Hematopoietic multipotent progenitor cell treated with erythropoietin and hydrocortisone succinate and interleukin-3 and kit ligand, for 15 days (in vitro differentiated cells): ENCODE results near the gene INS.

Experiments used
- DNase-seq: peaks from one replicate; pipeline ENCODE4 v3.0.0-alpha.2; 2015; ENCODE audit warnings: low spot score

INS gene

DNA sequence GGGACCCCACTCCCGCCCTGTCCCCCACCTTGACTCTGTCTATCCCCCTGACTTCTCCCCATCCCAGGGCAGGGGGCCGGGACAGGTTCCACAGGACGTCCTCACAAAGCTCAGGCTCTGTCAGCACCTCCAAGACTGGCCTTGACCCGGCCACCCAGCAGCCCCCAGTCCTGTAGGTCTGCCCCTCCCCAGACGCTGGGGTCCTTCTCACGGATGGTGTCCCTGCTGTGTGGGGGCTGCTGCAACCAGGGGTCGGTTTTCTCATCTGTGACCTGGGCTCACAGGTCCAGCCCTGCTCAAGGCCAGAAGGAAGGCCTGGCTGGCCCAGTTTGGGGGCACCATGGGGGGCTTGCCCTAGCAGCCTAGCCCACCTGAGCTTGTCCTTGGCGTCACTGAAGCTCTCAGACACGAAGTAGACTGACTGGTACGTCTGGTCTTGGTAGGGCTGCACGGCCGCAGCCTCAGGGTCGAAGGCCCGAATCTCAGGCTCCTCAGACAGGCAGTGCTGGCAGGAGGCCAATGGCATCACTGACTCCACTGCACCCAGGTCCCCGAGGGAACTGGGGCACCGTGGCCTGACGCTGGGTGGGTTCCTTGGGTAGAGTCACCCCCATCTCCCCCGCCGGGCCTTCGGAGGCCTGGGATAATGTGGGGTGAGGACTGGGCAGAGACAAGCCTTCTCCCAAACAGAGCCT, 4.0 kb upstream of the INS start:
- DNase-seq = no peak

DNA sequence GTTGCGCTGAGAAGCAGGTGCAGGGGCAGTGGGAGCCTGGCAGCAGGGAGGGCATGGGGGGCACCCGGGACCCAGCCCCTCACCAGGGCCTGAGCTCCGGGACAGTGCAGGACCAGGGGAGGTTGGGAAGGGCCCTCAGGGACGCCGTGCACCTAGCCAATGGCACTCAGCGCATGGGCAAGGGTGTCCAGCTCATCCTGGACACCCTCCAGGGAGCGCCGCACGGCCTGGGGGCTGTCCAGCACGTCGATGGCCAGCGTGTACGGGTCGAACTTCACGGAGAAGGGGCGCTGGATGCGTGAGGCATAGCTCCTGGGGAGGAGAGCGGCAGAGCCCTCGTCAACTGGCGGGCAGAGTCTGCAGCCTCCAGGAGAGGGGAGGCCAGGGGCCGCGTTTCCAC, 3.1 kb upstream of the INS start:
- no peak for DNase-seq

DNA sequence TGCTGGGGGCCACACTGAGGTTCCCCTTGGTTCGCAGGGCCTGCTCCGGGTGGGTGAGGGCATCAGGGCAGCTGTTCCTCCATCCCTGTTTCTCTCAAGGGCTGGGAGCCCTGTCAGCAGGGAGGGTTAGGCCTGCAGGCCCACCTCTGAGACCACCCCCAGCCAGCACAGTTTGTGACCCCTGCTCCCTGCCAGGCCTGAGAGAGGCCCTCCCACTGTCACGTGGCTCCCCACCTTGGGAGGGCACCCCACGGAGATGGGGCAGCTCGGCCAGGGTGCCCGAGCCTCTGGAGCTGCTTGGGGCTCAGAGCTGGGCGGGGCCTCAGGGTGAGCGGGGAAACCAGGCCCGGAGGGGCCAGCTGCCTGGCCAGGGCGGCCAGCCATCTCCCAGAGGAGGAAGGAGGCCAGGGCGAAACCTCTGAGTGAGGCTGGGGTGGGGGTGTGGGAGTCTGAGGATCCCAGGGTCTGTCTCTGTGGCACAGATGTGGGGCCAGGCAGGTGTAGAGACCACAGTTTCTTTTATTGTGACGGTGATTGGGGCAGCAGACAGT, 2.5 kb upstream of the INS start:
- DNase-seq = no peak

DNA sequence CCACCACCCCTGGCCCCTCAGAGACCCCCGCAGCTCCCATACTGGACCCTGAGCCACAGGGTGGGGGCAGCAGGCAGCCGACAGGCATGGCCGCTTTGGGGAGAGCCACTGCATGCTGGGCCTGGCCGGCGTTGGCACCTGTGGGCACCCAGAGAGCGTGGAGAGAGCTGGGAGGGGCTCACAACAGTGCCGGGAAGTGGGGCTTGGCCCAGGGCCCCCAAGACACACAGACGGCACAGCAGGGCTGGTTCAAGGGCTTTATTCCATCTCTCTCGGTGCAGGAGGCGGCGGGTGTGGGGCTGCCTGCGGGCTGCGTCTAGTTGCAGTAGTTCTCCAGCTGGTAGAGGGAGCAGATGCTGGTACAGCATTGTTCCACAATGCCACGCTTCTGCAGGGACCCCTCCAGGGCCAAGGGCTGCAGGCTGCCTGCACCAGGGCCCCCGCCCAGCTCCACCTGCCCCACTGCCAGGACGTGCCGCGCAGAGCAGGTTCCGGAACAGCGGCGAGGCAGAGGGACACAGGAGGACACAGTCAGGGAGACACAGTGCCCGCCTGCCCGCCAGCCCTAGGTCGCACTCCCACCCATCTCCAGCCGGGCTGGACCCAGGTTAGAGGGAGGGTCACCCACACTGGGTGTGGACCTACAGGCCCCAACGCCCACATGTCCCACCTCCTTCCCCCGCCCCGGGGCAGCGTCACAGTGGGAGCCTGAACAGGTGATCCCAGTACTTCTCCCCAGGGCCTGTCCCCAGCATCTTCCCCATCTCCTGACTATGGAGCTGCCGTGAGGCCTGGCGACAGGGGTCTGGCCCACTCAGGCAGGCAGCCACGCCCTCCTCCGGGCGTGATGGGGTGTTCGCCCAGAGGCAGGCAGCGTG, 1.2 kb downstream of the INS start:
- no peak for DNase-seq

DNA sequence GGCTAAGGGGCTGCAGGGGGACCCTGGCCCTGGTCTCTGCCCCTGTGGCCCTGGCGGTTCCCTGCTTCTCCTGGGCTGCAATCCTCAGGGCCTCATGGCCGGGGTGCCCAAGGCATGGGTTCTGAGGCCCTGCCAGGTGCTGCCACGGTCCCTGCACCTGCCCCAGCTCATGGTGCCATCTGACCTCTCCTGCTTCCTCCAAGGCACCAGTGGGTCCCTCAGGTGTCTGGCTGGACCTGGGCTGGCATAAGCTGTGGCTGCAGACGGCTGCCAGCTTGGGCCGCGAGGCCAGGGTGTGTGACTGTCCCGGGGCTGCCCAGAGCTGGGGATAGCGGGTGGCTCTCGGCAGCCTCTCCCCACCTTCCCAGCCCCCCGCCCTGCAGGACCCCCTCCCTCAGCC, 2.0 kb downstream of the INS start:
- no peak for DNase-seq

DNA sequence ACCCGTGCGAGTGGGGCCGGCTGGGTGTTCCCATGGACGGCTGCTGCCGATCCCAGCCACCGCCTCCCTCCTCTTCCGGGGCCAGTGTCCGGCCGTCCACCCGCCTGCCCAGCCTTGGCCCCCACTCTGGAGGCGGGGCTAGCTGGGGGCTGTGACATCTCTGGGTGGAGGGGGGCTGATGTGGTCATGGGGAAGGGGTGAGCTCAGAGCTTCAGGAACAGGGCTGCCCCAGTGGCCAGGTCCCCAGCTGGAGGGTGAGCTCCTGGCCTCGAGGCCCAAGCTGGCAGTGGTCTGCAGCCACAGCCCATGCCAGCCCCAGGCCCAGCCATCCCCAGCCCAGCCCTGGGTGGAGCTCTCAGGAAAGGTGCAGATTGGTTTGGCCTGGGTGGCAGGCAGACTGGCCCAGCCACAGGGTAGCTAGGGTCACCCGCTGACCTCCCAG, 2.7 kb downstream of the INS start:
- DNase-seq = no peak

DNA sequence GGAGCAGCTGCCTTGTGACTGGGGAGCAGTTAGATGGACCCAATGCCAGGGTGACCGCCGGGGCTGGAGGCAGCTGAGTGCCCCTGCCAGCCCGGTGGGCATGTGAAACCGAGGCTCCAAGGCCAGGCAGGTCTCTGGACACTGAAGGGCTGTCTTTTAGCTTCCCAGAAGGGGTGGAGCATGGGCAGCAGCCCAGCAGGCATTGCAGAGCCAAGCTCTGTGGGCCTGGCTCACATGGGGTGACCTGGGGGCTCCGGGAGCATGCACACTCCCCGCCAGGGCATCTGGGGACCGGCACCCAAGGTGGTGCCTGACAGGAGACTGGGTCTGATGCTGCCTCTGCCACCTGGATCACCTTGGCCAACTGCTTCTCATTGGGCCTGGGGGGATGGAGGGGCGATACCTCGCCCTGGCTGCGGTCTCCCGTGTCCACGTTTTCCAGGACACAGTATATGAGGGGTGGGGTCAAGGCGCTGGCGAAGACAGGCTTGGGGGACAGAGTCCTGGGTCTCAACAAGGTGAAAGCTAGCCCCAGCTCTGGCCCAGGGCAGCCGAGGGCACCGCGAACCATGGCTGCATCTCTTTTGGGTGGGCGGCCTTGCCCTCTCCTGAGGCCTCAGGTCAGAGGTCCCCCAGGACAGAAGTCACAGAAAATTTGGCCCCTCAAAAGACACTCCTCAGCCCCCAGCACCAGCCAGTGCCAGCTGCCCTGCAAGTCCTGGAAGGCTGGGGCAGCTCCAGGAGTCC, 3.5 kb downstream of the INS start:
- DNase-seq = no peak

DNA sequence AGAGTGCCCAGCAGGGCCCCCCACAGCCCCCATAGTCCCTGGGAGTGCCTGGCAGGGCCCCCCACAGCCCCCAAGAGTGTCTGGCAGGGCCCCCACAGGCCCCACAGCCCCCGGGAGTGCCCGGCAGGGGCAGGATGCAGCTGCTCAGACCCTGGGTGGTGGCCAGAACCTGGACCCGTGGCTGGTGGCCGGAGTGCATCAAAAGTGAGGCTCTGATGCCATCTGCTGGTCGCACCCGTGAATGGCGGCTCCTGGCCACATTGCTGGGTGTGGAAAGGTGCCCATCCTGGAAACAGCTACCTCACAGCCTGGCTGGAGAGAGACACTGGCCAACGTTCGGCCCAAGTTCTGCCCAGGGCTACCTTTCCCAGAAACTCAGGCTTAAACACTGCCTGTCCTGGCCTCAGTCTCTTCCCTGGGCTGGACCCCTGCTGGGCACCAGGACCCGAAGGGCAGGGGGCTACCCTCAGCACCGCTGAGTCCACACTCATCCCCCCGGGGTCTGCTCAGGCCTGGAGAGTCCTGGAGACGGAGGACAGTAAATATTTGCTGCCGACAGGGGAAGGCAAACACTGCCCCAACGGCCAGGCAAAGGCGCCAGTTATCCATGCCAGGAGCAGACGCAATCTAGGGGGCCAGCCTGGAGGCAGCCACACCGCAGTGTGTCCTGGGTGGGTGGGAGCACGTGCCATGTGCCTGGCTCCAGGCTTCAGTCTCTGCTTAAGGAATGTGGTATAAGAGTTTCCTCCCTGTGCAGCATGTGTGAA, 4.4 kb downstream of the INS start:
- DNase-seq = peak; percentile 58

DNA sequence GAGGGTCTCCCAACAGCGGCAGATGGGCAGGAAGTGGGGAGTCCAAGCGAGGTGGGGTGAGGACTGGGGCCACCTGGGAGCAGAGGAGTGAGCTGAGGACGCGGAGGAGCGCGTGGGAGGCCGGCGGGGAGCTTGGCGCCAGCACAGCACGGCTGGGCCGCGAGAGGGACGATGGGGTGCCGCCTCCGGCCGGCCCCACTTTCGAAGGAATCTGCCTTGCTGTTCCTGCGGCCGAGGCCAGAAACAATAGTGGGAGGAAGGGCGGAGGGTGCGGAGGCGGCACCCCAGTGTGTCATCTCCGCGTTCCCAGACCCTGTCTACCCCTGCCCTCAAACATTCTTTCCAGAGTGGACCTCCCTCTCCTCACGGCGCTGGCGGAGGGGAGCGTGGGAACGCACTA, 5.5 kb downstream of the INS start:
- DNase-seq = no peak

DNA sequence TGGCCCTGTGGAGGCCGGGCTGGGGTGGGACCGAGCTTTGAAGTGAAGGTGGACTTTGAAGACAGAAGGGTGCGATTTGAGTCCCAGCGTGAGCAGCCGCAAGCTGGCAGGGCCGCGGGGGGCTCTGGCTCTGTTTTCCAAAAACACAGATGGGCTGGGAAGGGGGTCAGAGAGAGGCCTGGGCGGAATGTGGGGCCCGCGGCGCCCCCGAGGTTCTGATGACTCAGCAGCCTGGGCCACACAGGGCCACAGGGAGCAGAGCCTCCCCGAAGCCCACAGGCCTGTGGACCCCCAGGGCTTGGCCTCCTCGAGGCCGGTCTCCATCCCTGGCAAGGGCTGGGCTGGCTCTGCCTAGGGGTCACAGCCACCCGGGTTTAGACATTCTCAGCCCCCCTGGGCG, 6.1 kb downstream of the INS start:
- no peak for DNase-seq

DNA sequence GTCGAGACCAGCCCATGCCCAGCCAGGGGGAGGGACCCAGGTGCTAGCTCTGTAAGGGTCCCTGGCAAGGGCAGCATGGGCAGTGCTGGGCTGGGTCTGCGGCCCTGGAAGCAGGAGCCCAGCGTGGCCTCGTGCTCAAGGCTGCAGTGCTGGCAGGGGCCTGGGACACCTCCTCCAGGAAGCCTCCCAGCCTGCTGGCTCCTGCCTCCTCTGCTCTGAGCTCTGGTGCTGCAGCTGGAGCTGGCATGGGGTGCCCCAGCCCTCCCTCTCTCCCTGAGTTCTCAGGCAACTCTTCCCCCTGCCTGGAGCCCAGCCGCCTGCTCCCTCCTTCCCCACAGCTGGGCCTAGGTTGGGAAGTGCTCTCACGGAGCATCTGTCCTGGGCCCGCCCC, 6.8 kb downstream of the INS start:
- DNase-seq = no peak

DNA sequence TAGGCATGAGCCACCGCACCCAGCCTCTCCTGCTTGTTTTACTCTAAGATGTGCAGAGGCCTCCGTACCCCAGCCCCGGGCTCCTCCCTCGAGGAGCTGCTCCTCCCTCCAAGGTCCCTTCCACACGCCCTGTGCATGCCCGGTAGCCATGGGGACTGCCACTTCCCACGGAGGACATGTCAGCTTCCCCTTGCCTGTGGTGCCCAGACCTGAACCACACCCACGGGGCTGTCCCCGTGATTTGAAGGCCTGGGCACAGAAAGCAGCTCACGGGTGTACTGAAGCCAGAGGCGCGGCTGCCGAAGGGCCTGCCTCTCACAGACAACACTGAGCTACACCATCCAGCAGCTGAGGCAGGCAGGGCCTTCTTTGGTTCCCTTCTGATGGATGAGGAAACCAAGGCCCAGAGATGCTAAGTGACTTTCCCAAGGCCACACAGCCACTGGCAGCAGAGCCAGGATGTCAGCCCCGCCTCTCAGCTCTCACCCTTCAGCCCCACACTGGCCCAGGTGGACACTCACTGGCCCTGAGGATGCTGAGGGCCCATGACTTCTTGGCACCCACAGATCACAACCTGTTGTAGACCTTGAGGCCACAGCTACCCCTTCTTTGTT, 7.3 kb downstream of the INS start:
- no peak for DNase-seq

DNA sequence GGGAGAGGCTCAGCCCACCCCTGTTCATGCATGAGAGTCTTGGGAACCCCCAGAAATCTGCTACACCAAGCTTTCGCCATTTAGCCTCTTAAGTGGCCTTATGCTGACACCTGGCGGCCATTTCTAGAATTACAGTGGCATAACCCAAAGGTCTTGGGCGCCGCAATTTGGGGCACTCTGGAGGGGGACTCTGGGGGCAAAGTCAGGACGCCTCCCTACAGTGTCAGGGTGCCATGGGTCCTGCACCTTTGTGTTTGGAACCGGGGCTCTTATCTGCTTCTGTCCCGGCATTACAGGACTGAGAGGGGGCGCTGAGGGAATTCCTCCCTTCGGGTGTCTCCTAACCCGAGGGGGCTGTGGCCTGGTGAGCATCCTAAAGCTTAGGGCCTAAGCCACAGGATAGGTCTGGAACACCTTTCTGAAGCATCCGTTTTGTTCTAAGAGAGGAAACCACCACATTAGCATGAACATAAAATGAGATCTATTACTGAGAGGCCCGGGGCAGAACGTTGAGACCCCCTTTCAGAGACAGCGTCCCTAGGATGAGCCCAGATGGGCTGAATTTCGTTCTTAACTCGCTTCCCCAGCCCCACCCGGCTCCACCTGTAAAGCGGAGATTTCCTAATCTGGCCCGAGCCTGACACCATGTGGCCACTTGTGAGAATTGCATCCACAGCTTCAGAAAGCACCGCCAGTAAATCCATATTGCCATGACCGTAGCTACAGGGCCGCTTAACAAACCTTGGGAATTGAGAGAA, 9.3 kb downstream of the INS start:
- DNase-seq = peak; percentile 82

DNA sequence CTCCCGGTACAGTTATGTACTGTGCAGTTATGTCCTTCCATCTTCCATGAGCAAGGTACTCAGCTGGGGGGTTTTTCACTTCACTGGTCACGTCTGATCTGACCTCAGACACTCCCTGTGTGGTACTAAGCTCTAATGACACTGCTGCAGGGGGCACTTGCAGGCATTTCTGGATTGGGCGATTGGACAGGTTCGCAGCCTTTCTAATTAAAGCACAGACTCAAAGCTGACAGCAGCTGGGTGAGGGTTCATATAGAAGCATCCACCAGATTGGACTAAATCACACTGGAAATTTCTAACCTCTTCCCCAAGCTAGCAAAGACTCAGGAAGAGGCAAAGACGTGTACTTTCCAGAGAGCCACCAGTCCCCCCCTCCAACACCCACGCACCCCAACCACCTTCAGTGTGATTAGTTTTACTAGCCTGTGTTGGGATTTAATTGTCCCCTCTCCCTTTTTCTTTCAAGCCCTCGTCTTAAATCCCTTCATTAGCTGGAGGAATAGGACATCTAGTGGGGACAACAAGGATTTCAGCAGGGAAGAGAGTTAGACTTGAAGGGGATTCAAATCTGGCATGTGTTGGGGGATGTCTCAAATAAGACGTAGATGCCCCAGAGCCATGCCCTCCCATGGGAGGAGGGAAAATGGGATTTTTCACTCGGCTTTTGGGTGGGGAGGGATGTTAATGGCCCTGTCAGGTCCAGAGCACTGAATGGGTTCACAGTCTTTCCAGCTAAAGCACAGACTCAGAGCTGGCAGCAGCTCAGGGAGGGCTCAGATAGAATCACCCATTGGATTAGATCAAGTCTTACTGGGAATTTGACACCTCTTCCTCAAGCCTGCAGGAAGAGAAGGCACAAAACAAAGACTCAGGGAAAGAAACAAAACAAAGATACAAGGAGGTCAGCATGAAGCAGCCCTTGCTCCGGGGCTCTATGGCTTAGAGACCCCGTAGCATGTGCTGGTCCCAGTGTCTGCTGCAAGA, 10.9 kb downstream of the INS start:
- DNase-seq = no peak

DNA sequence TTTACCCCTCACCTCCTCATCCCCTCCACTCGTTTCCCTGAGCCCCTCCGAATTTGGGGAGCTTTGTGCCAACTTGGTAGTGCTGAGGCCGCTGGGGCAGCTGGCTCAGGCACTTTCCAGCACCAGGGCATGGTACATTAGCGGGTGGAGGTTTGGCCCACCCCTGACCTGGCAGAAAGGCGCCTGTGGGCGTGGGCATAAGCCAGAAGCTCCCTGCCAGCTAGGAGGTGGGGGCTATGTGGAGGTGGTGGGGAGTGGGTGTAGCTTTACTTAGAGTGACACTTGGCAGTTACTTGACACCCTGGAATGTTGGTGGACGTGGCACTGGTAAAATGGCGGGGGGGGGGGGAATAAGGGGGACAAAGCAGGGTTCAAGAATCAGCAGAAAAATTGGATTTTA, 11.5 kb downstream of the INS start:
- no peak for DNase-seq

DNA sequence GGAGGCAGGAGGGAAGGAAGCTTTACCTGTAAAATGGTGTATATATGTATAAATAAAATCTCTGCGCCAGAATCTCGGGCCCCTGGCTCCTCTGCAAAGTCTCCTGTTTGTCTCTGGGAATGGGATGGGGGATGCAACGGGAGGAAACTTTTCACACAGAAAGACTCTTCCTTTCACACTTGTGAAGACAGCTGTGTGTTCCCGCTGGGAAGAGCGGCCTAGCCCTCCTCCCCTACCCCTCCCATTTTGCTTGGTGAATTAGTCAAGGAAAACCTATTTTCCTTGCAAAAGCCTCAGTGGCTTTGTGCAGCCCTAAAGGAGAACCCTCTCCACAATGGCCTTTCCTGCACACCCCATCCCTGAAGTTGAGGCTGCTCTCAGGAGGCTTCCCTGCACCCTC, 12.4 kb downstream of the INS start:
- DNase-seq = no peak

DNA sequence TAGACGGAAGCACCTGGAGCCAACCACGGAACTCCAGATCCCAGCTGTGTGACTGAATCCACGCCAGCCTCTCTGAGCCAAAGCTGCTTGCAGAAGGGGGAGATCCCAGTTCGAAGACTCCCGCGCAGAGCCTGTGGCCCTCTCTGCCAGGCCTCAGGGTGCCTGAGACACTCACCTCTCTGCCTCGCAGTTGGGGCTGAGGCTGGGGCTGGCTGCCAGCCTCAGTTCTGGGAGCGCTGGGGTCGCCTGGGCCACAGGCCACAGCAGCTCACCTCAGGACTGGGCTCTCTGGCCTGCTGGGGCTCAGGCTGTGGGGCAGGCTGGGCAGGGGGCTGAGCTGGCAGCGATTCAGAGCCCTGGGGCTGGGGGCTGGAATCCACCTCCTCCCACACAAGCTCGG, 13.6 kb downstream of the INS start:
- DNase-seq = no peak

DNA sequence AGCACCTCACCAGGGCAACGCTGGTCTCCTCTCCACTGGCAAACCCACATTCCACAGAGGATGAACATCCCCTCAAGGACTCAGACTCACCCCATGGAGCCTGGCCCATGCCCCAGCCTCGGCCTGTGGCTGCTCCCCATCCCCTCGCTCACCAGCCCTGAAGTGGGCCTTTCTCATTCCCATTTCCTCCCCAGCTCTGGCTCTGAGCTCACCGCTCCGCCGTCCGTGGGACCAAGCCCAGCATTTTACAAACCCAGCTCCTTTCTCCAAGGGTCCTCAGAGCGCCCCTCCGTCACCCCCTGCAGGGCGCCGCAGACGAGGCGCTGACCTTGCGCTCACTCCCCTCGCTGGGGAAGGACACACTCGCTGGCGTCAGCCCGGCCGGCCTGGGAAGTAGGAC, 15.0 kb downstream of the INS start:
- no peak for DNase-seq

DNA sequence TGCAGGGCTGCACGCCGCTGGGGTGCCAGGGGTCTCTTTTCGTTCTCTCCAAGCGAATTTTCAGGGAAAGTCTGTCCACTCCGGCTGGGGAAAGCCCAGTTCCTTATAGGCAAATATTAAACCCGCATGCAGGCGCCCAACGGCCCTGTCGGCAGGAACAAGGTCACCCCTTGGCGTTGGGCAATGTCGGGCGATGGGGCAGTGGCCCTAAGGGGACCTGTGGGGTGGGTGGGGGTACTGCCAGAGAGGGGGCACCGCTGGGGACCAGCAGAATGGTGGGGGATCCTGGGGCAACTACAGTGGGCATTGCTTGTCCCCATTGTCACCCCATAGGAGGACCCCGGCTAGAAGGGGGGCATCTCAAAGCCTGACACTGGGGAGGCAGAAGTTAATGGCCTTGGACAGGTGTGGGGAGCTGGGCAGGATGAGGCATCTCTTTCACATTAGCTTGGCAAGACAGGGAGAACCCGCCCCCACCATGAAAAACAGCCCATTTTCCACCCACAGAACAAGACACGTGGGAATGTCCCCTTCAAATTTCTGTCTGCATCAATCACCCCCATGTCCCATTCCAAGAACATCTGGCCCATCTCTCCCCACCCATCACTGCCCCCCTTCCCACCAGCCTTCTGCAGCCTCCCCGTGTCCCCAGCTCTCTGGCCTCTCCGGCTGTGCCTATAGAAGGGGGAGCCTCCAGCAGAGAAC, 16.3 kb downstream of the INS start:
- DNase-seq = no peak
